ENCODE data around the gene ERBB4. TPM values are rescaled to one million over a fixed set of nuclear protein-coding genes. Genes with fewer than 3 reads are reported as not detected.
"Not testable (repeated sequence)": the region's sequence is repeated elsewhere in the genome, so short reads cannot be mapped to it uniquely, and the experiment has no call there.

The ERBB4 gene
- total RNA-seq, 4 donors from 2014 or later: 0.16 to 12.7 (median 0.27) TPM; not detected in 1

DNA sequence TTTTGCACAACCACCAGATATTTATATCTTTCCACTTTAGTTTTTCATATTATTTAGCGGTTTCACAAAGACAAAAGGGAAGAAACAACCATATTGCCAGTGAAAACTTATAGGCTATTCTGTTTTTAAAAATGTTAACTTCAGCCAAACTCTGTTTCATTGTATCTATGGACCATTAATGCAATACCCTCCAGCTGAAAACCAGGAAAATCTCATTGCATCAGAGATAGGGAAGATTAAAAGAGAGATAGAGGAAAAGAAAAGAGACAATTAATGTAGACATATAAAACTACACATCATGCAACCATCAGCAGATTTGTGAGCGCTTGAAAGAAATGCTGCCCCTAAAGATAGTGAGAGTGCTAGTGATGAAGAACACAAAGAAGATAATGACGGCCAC is 970.2 kb downstream of the ERBB4 start:
- DNase-seq: no peak
- TF ChIP-seq POLR2A (IDR thresholded peaks at IDR 0.05) (no peak), POLR2AphosphoS5 (IDR thresholded peaks at IDR 0.05) (no peak), CTCF (IDR thresholded peaks at IDR 0.05) (no peak), EP300 (IDR thresholded peaks at IDR 0.05; ENCODE audit: low read depth) (no peak)
- H3K36me3 ChIP-seq: no peaks in the 10 kb centered on the region
- H3K27me3 ChIP-seq: no peaks in the 10 kb centered on the region
- H3K9me3 ChIP-seq: no peaks in the 10 kb centered on the region
- 87 to 95% methylated on average over 3 of the region's 3 CpGs for WGBS, 2 donors (ENCODE audit: low coverage in 1 of 2)
- no peaks in the 10 kb centered on the region for H3K4me1 ChIP-seq
- no peak overlapping the region for H3K4me3 ChIP-seq
- no peak overlapping the region for H3K27ac ChIP-seq
- in situ Hi-C loops (cut with MboI; ENCODE audit: low pct_ligation_motif_present in 1 of 4, low pct_unique_long_range_greater_than_20kb in 1 of 4, low sequenced_read_pairs in 3 of 4): no loop called here
- intact Hi-C loops (cut with DNase I; ENCODE audit: low total_unique reads): no loop called here

DNA sequence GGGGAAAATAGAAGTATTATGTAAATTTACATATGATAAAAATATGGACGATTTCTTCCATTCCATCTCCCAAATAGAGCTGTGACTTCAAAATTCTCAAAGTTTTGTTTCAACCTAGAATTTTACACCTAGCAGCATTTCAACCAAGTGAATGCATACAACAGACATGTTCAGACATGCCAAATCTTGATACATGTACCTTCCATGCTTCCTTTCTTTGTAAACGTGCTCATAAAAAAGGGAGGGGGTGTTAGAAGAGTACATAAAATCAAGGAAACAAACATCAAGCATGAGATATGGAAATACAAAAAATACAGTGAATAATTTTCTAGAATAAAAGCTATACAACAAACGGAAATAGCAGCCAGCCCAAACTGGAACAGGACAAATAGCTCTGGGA is 974.2 kb downstream of the ERBB4 start:
- Histone ChIP-seq H3K36me3 (no peaks in the 10 kb centered on the region), H3K4me1 (no peaks in the 10 kb centered on the region), H3K27me3 (no peaks in the 10 kb centered on the region), H3K9me3 (no peaks in the 10 kb centered on the region), H3K27ac (no peak overlapping the region), H3K4me3 (no peak overlapping the region)
- TF ChIP-seq POLR2AphosphoS5 (IDR thresholded peaks at IDR 0.05) (no peak), CTCF (IDR thresholded peaks at IDR 0.05) (no peak), EP300 (IDR thresholded peaks at IDR 0.05; ENCODE audit: low read depth) (no peak), POLR2A (IDR thresholded peaks at IDR 0.05) (no peak)
- in situ Hi-C loops (cut with MboI; ENCODE audit: low pct_ligation_motif_present in 1 of 4, low pct_unique_long_range_greater_than_20kb in 1 of 4, low sequenced_read_pairs in 3 of 4) (no loop called here), intact Hi-C loops (cut with DNase I; ENCODE audit: low total_unique reads) (no loop called here)
- no peak for DNase-seq
- WGBS, 2 donors (ENCODE audit: low coverage in 1 of 2): 69 to 75% methylated on average over 2 to 3 of the region's 3 CpGs

DNA sequence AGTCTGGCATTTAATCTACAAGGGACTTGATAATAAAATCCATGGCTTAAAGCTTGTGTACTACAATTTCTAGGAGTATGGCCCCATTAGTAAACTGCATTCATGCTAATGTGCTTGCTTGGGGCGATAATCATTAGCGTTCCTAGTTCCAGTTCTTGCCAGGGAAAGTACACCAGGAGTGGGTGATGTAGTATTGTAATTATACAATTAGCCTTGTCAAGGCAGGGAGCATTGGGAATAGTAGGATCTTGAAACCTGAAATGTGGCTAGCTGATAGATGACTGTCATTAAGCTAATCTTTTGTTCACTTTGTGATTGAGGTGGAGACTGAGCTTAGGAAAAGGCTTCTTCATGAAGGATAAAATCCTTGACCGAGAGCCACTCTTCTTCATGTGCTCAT is 993.0 kb downstream of the ERBB4 start:
- Histone ChIP-seq H3K4me3 (no peak overlapping the region), H3K27ac (no peak overlapping the region), H3K4me1 (no peaks in the 10 kb centered on the region), H3K36me3 (no peaks in the 10 kb centered on the region), H3K27me3 (no peaks in the 10 kb centered on the region), H3K9me3 (no peaks in the 10 kb centered on the region)
- intact Hi-C loops (cut with DNase I; ENCODE audit: low total_unique reads) (no loop called here), in situ Hi-C loops (cut with MboI; ENCODE audit: low pct_ligation_motif_present in 1 of 4, low pct_unique_long_range_greater_than_20kb in 1 of 4, low sequenced_read_pairs in 3 of 4) (no loop called here)
- TF ChIP-seq EP300 (IDR thresholded peaks at IDR 0.05; ENCODE audit: low read depth) (no peak), POLR2AphosphoS5 (IDR thresholded peaks at IDR 0.05) (no peak), POLR2A (IDR thresholded peaks at IDR 0.05) (no peak), CTCF (IDR thresholded peaks at IDR 0.05) (no peak)
- 91 to 97% methylated on average over 3 of the region's 3 CpGs for WGBS, 2 donors (ENCODE audit: low coverage in 1 of 2)
- no peak for DNase-seq

- intact Hi-C loops (cut with DNase I; ENCODE audit: low total_unique reads): no loop called here
- peaks cover 0 to 4% of the 10 kb centered on the region in 2 donors for H3K9me3 ChIP-seq
- no peaks in the 10 kb centered on the region for H3K27me3 ChIP-seq
- in situ Hi-C loops (cut with MboI; ENCODE audit: low pct_ligation_motif_present in 1 of 4, low pct_unique_long_range_greater_than_20kb in 1 of 4, low sequenced_read_pairs in 3 of 4): no loop called here
- DNase-seq: no peak
- H3K4me3 ChIP-seq: no peak overlapping the region
- no peaks in the 10 kb centered on the region for H3K4me1 ChIP-seq
- TF ChIP-seq POLR2A (IDR thresholded peaks at IDR 0.05) (no peak), POLR2AphosphoS5 (IDR thresholded peaks at IDR 0.05) (no peak), CTCF (IDR thresholded peaks at IDR 0.05) (no peak), EP300 (IDR thresholded peaks at IDR 0.05; ENCODE audit: low read depth) (no peak)
- H3K27ac ChIP-seq: no peak overlapping the region
- 51 to 56% methylated on average over 5 of the region's 5 CpGs for WGBS, 2 donors (ENCODE audit: low coverage in 1 of 2)
- no peaks in the 10 kb centered on the region for H3K36me3 ChIP-seq
Measured at GRCh38 chr2:211534632-211535031, 1004.0 kb downstream of the ERBB4 start.

DNA sequence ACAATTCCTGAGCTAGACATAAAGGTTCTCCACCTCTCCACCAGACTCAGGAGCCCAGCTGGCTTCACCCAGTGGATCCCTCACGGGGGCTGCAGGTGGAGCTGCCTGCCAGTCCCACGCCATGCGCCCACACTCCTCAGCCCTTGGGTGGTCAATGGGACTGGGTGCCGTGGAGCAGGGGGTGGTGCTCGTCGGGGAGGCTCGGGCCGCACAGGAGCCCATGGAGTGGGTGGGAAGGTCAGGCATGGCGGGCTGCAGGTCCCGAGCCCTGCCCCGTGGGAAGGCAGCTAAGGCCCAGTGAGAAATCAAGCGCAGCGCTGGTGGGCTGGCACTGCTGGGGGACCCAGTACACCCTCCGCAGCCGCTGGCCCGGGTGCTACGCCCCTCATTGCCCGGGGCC is 1014.4 kb downstream of the ERBB4 start:
- H3K36me3 ChIP-seq; H3K4me3 ChIP-seq; H3K9me3 ChIP-seq; H3K27me3 ChIP-seq; H3K27ac ChIP-seq; intact Hi-C loops (cut with DNase I; ENCODE audit: low total_unique reads); in situ Hi-C loops (cut with MboI; ENCODE audit: low pct_ligation_motif_present in 1 of 4, low pct_unique_long_range_greater_than_20kb in 1 of 4, low sequenced_read_pairs in 3 of 4); H3K4me1 ChIP-seq; DNase-seq: not testable (repeated sequence)
- 85% methylated on average over 3 of the region's 18 CpGs; no CpG with 5 or more reads in 1 of the 2 donors for WGBS, 2 donors (ENCODE audit: low coverage in 1 of 2)

Measured in transverse colon (tissue), 4 donors.